ENCODE measurements around the gene ZNF804A.
"Not testable (repeated sequence)": the region's sequence is repeated elsewhere in the genome, so short reads cannot be mapped to it uniquely, and the experiment has no call there.

ZNF804A gene

DNA sequence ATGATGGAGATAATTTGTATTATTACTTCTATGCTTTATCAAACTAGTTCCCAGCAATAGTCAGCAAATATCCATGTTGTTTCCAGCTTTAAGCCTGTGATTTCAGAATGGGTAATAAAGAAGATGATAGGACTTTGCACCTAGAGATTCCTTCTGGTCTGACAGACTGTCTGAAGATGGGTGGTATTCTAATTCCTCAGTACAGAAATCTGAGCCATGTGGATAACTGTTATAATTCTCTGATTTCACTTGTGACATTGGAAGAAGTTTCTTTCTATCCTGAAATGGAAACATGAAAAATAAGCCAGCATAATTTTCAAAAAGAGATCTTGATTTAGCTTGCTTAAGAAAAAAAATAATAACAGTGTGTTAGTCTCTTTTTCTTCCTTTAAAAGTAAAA, 130.1 kb downstream of the ZNF804A start:
- no peak for DNase-seq (ENCODE audit: low spot score)

DNA sequence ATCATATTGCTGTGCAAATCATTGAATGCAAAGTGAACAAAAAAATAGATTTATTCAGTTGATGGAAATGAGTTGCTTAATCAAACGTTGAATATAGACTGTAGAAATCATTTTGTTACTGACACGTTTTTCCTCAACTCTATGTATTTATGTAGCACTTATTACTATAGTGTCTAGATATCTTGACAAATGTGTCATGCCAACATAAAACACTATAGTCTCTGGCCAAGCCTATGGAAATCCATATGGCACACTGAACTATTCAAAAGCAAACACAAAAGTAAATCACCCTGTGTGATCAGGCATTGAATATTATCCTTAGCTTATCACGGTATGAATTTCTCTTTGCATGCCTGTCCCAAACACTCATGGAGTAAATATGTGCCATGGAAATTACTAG, 131.3 kb downstream of the ZNF804A start:
- no peak for DNase-seq (ENCODE audit: low spot score)

DNA sequence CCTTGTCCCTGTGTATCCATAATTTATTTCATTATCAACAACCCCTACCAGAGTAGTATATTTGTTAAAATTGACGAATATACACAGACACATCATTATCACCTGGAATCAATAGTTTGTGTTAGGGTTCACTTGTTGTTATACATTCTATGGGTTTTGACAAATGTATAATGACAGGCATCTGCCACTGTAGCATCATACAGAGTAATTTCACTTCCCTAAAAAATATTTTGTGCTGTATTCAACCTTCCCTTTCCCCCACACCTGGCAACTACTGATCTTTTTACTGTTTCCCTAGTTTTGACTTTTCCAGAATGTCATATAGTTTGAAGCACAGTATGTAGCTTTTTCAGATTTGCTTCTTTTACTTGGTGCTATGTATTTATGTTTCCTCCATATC, 132.0 kb downstream of the ZNF804A start:
- no peak for DNase-seq (ENCODE audit: low spot score)

DNA sequence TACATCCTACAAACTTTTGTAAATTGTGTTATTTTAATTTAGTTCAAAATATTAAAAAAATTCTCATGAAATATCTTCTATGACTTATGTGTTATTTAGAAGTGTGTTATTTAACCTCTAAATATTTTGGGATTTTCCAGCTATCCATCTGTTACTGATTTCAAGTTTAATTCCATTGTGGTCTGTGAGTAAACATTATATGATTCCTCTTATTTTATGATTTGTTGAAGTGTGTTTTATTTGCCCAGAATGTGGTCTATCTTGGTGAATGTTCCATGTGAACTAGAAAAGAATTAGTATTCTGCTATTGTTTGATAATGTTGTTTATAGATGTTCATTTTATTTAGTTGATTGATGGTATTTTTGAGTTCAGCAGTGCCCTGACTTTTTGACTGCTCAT, 136.0 kb downstream of the ZNF804A start:
- DNase-seq (ENCODE audit: low spot score): no peak

DNA sequence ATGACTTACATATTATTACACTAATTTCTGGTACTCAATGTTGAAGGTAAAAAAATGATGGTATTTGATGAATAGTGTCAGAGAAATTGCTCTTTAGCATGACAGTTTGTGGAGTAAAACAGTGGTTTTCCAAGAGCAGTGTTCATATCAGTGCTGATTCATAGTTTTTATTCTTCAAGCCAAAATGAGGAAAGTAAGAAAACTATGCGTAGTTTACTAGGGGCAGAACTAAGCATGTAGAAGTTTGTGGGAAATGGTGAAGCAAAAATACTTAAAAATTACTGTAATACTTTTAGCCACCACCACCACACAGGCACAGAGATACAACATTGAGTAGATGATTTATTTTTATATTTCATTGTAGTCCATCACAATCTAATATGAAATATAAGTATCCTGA, 137.3 kb downstream of the ZNF804A start:
- no peak for DNase-seq (ENCODE audit: low spot score)

DNA sequence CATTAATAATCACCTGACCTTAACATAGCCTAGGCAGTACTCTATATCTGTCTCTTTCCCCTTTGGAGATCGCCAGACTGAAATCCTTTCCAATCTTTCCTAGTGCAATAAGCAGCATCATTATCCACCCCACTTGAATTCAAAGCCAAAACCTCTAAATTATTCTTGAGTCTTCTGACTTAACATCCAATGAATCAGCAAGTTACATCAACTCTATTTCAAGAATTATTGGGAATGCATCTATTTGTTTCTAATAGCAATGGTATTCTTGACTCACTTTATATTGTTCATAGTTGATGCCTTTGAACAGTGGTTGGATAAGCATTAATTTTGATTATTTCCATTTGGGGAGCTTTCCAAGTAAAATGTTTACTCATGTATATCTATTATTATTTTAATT, 144.8 kb downstream of the ZNF804A start:
- no peak for DNase-seq (ENCODE audit: low spot score)

DNA sequence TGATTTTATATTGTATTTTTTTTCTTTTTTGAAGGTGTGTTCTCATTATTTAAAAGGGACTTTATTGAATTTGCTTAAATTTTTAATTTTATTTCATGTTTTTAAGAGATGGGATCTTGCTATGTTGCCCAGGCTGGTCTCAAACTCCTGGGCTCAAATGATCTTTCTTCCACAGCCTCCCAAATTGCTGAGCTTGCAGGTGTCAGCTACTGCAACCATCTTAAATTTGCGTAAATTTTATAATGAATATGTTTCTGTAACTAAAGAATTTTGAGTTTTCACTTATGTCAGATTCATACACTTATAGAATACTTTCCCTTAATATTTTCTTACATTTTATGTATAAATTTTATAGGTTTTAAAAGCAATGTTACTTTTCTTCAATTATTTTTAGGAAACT, 157.8 kb downstream of the ZNF804A start:
- no peak for DNase-seq (ENCODE audit: low spot score)

DNA sequence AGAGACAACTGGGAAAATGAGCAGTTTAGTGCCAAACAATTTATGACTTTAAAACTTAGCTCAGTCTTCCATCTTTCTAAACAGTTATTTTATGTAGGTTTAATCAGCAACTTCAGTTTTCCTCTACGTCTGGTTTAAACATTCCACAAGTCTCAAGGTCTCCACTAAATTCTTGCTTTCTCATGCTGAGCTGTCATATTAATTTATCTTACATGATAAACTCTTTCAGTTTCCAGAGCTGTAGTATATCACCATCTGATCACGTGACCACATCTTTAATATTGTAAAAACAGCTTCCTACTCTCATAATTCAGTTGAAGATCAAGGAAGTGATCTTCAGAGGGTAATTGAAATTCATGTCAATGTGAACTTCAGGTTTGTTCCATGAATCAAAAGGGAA, 158.6 kb downstream of the ZNF804A start:
- no peak for DNase-seq (ENCODE audit: low spot score)

DNA sequence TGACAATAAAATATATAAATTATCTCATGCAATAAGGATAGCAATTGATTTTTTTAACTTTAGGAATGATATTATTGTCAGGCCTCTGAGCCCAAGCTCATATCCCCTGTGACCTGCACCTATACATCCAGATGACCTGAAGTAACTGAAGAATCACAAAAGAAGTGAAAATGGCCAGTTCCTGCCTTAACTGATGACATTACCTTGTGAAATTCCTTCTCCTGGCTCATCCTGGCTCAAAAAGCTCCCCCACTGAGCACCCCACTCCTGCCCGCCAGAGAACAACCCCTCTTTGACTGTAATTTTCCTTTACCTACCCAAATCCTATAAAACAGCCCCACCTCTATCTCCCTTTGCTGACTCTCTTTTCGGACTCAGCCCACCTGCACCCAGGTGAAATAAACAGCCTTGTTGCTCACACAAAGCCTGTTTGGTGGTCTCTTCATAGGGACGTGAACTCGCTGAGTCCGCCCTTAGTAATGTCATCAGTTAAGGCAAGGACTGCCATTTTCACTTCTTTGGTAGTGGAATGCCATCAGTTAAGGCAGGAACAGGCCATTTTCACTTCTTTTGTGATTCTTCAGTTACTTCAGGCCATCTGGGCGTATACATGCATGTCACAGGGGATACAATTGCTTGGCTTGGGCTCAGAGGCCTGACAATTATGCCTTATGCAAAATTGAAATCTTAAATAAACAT, 161.4 kb downstream of the ZNF804A start:
- DNase-seq (ENCODE audit: low spot score): not testable (repeated sequence)

DNA sequence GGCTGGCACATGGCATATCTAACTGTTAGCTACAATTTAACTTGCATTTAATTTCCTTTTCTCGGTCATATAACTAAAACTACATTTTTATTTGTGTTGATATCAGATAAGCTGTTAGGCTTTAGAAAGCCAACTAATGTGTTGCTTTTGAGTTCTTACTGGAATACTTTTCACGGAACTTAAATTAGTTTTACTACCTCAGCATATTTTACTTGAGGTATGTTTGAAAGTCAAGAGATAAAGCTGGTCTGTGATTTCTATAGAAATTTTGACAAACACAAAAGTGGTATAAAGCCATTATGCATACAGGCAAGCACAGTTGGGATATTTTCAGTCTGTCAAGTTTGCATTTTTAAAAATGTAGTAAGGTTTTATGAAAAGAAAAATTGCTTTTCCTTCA, 162.6 kb downstream of the ZNF804A start:
- DNase-seq (ENCODE audit: low spot score): no peak

DNA sequence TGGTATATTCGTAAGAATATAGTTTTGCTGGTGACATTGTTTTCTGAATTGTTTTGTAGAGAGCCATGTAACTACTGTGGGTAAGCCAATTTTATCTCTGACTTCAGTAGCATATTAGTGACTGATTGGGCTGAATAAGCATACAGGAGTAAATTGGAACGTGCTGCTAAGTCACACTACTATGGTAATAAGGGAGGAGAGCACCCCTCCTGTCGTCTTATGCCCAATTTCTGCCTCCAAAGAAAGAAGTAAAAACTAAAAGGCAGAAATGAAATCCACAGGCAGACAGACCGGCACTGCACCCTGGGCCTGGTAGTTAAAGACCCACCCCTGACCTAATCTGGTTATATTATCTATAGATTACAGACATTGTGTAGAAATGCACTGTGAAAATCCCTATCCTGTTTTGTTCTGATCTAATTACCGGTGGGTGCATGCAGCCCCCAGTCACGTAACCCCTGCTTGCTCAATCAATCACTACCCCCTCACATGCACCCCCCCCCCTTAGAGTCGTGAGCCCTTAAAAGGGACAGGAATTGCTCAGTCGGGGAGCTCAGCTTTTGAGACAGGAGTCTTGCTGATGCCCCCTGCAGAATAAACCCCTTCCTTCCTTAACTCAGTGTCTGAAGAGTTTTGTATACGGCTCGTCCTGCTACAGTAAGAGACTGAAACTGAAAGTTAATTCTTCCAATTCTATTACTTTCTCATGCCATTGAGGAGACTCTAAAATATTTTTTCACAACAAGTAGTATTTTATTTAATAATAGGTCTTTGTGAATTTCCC, 167.0 kb downstream of the ZNF804A start:
- DNase-seq (ENCODE audit: low spot score): no peak

DNA sequence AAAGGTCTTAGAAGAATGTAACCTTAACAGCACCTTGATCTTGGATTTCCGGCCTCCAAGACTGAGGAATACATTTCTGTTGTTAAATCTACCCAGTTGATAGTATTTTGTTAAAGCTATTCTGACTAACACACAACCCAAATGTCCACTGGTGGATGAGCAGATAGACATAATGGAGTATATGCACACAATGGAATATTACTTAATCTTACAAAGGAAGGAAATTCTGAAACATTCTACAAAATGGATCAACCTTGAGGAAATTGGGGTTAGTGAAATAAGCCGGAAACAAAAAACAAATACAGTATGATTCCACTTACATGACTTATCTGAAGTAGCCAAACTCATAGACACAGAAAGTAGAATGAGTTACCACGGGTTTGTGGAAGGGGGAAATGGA, 168.7 kb downstream of the ZNF804A start:
- no peak for DNase-seq (ENCODE audit: low spot score)

DNA sequence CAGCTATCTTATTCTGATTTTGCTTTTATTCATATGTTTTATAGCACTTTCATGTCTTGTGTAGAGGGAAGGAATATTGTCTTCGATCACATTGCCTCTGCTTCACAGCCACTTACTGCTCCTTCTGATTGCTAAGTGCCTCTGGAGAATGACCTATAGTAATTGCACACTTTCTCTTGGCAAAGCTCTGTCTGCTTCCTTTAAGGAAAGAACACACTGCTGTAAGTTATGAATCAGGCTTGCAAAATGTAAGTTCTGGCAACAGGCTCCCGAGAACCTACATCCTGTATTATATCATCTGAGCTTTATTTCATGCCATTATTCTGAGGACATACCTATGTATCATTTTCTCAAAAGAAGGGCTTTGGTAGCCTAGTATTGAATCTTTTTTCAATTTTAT, 170.7 kb downstream of the ZNF804A start:
- DNase-seq (ENCODE audit: low spot score): no peak

DNA sequence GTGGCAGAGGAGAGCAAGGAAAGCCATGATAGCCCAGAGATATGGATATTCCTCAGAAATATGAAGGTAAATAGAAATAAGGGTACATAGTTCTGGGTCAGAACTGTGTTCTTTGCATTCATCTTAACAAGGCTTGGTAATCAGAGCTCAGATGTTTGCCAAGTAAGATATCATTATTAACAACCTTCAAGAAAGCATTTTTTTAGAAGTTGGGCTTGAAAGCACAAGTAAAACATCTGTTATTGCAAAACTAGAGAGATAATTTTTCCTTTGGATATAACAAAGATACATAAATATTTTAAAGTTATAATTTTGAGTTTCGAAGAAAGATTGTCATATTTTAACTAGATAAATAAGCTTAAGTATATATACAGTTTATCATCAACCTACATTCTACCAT, 171.4 kb downstream of the ZNF804A start:
- no peak for DNase-seq (ENCODE audit: low spot score)

DNA sequence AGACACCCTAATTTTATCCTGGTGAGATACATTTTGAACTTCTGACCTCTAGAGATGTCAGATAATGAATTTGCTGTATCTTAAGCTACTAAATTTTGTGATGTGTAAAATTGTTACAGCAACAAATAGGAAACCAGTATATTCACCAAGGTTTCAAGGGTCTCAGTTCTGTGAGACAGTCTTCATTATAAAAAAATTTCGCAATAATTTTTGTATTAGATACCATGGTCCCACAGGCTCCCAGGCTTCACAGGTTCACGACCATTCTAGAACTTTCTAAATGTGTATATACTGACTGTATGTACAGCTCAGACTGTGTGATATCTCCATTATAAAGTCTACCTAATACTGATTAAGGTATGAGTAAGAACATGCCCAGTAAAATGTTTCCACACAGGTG, 181.4 kb downstream of the ZNF804A start:
- no peak for DNase-seq (ENCODE audit: low spot score)

DNA sequence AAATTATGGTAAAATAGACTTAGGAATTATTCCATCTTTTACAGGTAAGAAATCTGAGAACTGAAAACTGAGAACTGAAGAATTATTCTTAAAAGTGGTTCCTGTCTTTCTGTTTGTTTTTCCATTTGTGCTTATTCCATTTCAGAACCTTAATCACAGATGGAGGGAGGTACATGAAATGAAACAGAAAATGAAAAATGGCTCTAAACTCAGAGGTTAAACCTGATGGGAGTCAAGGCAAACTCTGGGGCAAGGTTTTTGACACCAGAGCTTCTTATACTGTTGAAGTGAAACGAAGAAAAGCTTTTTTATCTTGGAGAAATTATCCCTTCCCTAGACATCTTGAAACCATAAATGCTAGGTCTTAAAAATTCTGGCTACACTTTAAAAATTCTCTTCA, 182.1 kb downstream of the ZNF804A start:
- DNase-seq (ENCODE audit: low spot score): no peak

DNA sequence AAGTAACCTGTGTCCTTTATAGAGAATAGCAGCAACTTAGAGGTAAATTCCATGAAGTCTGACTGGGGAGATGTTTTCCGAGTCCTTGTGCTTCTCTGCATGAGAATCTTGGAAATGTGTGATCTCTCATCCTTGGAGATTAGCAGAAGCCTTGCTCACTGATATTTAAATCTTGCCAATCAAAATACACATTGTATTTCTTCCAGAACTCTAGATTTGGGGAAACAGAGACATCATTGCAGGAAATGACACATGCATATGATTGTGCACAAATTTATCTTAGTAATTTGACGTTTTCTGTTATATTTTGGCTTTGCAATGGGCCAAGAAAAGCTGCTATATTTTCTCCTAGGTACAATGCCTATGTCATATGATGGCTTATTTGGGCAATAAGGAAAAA, 182.6 kb downstream of the ZNF804A start:
- no peak for DNase-seq (ENCODE audit: low spot score)

DNA sequence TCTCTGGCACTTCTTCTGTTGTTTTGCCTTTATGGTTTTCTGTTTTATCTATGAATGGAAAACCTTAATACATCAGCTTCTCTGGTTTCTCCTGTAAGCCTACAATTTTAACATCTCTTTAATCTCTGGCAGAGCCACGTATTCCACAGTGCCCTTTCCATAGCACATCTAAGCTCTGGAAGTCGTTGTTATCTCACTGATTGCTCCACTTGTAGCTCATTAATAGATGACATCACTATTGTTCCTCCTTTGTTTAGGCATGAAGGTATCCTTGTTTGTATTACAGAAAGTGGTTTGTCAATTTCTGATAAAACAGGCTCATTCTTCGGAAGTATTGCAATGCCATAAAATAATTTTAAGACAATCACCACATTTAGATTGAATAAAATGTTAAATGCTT, 185.2 kb downstream of the ZNF804A start:
- no peak for DNase-seq (ENCODE audit: low spot score)

DNA sequence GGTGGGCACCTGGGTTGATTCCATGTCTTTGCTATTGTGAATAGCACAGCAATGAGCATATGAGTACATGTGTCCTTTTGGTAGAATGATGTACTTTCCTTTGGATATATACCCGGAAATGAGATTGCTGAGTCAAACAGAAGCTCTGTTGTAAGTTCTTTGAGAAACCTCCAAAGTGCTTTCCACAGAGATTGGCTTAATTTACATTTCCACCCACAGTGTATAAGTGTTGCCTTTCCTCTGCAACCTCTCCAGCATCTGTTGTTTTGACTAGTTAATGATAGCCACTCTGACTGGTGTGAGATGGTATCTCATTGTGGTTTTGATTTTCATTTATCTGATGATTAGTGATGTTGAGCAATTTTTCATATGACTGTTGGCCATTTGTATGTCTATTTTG, 194.8 kb downstream of the ZNF804A start:
- DNase-seq (ENCODE audit: low spot score): no peak

DNA sequence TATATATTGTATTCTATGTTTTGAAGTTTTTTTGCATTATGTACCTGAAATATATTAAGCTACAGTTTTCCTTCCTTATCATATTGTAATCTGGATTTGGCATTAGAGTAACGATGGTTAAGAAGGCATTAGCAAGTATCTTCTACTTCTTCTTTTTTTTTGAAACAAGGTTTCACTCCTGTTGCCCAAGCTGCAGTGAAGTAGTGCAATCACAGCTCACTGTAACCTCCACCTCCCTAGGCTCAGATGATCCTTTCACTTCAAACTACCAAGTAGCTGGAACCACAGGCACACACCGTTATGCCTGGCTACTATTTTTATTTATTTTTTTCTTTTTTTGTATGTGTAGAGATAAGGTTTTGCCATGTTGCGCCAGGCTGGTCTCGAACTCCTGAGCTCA, 201.1 kb downstream of the ZNF804A start:
- DNase-seq (ENCODE audit: low spot score): no peak

DNA sequence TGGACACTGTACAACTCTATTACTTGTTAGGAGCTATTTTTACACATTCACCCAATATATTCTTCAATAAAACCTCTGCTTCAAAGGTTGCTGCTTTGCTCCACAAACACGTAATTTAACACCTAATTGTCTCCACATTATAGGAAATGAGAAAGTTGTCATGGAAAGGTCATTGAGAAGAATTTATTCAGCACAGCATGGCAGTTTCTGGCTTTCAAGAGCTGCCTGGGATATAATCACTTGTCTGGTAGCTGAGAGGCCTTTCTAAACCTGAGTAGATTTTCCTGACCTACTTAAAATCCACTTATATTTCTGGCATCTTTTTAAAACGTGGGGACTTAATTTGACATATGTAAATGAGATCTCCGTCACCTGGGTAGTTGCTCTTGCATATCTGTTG, 216.1 kb downstream of the ZNF804A start:
- DNase-seq (ENCODE audit: low spot score): no peak

DNA sequence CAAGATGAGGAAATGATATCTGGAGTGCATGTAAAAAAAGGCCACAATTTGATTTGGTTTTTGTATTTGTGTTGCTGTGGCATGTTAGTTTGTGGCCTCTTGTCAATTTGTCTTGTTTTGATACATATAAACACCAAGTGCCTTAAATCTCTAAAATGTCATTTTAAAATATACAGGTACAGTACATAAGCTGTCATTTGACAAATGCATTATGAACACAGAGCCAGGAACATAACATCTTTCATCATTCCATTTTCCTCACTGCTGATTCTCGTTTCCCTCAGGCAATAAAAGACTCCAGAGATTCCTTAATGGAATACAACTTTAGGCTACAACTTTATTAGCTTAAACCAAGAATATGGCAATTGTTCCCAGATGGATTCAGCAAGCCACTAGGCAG, 217.5 kb downstream of the ZNF804A start:
- no peak for DNase-seq (ENCODE audit: low spot score)

DNA sequence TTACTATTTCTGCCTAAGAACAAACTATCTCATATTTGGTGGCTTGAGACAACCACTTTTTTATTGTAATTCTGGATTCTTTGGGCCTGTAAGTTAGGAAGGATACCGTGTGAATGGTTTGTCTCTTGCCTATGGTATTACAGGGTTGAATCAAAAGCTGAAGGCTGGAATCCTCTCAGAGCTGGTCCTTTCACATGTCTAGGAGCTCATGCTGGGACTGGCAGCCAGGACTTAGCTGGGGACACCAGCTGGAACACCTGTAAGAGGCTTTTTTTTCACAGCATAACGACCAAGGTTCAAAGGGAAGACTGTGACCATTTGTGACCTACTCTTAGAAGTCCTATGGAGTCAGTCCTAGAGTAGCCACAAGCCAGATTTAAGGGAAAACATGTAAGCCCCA, 226.3 kb downstream of the ZNF804A start:
- no peak for DNase-seq (ENCODE audit: low spot score)

DNA sequence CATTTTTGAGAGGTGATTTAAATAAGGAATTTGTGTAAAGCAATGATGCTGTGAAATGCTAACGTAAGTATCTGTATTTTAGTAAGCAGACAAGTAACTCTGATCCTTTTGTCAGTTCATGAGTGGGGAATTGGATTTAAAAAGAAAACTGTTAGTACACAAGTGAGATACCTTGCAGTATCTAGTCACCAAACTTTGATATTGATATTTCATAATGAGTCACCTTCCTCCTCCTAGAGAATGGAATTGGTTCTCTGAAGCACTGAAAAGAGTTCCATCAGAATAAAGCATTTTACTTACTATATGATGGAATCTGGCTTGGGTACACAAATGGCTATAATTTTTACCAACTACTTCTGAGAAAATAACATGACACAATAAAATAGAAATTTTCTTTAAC, 232.2 kb downstream of the ZNF804A start:
- DNase-seq (ENCODE audit: low spot score): no peak

Data from CD4-positive, alpha-beta T cell treated with Interleukin-6 at 100 ng/mL for 8 hours (primary cell).